Ectodermal cell (in vitro differentiated cells): ENCODE measurements around the gene ZFP14. TPM values are rescaled to one million over a fixed set of nuclear protein-coding genes. Genes with fewer than 3 reads are reported as not detected.

ENCODE experiments used
- H3K27ac ChIP-seq: 2 replicates; pipeline ENCODE4 v1.7.0; 2013; ENCODE audit warnings: mild to moderate bottlenecking, low read depth, low read length; ENCODE audit not compliant: insufficient read depth, poor library complexity, severe bottlenecking
- H3K27me3 ChIP-seq: 2 replicates; pipeline ENCODE4 v1.7.0; 2013; ENCODE audit warnings: mild to moderate bottlenecking, low read length; ENCODE audit not compliant: insufficient read depth, control insufficient read depth, poor library complexity, severe bottlenecking
- H3K36me3 ChIP-seq: one replicate; pipeline ENCODE4 v1.7.0; 2013; ENCODE audit warnings: low read length; ENCODE audit not compliant: control insufficient read depth, insufficient read depth
- H3K4me1 ChIP-seq: one replicate; pipeline ENCODE4 v1.7.0; 2013; ENCODE audit warnings: low read length; ENCODE audit not compliant: control insufficient read depth, insufficient read depth
- H3K4me3 ChIP-seq: 2 replicates; pipeline ENCODE4 v1.7.0; 2013; ENCODE audit warnings: low read depth, low read length, control low read depth; ENCODE audit not compliant: insufficient read depth
- H3K9me3 ChIP-seq: 2 replicates; pipeline ENCODE4 v1.7.0; 2013; ENCODE audit warnings: mild to moderate bottlenecking, low read length, moderate library complexity; ENCODE audit not compliant: control insufficient read depth
- WGBS, 2 experiments: methylation state at CpG; one replicate each; pipeline ENCODE4 v1.1.7; 2013; ENCODE audit warnings: missing lambda C conversion rate in 2 of 2; 5-methylcytosine and 5-hydroxymethylcytosine counted together
- polyA plus RNA-seq, 4 experiments: library from polyadenylated mRNA; stranded (reverse); fragments of 50-300 nt; gene quantifications; one replicate each; pipeline ENCODE4 v1.2.3, GENCODE V29; 2013

ZFP14 gene
- polyA plus RNA-seq (2013, experiment 1 of 4): 12.6 TPM
- polyA plus RNA-seq (2013, experiment 2 of 4): 12.7 TPM
- polyA plus RNA-seq (2013, experiment 3 of 4): 9.6 TPM
- 10.4 TPM for polyA plus RNA-seq (2013, experiment 4 of 4)

DNA sequence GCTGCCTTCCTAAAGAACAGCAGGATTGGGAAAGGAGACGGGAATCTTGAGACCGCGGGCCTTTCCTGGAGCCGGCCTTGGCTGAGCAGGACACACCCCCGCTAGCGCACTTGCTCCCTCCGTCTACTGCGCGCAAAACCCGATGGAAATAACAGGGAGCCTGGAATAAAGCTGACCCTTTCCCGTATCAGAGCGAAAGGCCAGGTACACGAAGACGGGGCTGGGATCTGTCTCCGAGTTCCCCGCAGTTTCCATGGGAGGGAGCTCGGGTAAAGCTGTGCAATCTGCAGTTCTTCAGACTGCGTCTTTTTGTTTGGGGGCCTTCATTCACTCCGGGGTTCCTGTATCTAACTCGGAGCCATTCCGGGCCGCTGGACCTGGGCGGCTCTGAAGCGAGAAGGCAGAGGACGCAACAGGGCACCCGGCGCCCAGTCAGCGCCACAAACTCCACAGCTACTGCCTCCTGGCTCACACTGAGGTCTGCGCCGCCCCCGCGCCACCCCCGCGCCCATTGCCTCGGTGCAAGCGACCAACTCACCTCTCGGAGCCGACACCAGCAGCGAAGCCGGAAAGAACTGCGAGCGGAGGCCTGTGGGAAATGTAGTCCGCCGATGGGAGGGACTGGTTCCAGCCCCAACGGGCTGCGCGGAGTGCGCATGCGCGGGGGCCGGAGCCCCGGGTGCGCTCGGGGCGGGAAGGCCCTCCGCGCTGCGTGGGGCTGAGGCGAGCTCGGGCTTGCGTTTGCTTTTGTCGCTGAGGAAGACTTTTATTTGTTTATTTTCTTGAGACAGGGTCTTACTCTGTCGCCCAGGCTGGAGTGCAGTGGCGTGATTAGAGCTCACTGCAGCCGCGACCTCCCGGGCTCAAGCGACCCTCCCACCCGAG is at the start of gene ZFP14:
Gene ZFP14, minus strand, starts transcription at position 577 of the 885 bp plus-strand sequence. CDS start 11,309 bp downstream, outside the sequence.
- WGBS, 2 experiments: 7 to 9% methylated on average over 69 of the region's 69 CpGs

DNA sequence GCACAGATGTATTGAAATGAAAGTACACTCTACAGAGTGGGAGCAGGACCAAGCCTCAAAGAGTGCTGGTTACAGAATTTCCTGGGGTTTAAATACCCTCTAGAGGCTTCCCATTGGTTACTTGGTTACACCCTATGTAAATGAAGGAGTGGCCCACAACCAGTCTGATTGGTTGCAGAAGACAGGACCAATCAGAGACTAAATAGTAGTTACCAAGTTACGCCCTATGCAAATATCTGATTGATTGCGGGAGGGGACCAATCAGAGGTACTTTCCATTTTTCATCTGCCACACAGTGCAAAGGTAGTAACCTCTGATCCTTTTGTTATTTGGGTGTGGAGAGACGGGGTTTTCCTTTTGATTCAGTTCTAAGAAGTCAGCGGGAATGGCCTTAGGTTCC is 44.9 kb upstream of the ZFP14 start:
- Histone ChIP-seq H3K27ac (no peak overlapping the region), H3K4me3 (no peak overlapping the region), H3K9me3 (no peaks in the 10 kb centered on the region), H3K36me3 (no peaks in the 10 kb centered on the region), H3K27me3 (peaks cover 37% of the 10 kb centered on the region), H3K4me1 (peaks cover 2% of the 10 kb centered on the region)
- 92 to 94% methylated on average over 3 to 4 of the region's 4 CpGs for WGBS, 2 experiments

More for the DNA sequence above, at the start of gene ZFP14:
- H3K9me3 ChIP-seq: no peaks in the 10 kb centered on the region
- peaks cover 9% of the 10 kb centered on the region for H3K4me1 ChIP-seq
- H3K36me3 ChIP-seq: no peaks in the 10 kb centered on the region
- H3K27me3 ChIP-seq: no peaks in the 10 kb centered on the region
- H3K27ac ChIP-seq: peak within 1 kb of the TSS; percentile 65
- H3K4me3 ChIP-seq: peak within 1 kb of the TSS; percentile 69

DNA sequence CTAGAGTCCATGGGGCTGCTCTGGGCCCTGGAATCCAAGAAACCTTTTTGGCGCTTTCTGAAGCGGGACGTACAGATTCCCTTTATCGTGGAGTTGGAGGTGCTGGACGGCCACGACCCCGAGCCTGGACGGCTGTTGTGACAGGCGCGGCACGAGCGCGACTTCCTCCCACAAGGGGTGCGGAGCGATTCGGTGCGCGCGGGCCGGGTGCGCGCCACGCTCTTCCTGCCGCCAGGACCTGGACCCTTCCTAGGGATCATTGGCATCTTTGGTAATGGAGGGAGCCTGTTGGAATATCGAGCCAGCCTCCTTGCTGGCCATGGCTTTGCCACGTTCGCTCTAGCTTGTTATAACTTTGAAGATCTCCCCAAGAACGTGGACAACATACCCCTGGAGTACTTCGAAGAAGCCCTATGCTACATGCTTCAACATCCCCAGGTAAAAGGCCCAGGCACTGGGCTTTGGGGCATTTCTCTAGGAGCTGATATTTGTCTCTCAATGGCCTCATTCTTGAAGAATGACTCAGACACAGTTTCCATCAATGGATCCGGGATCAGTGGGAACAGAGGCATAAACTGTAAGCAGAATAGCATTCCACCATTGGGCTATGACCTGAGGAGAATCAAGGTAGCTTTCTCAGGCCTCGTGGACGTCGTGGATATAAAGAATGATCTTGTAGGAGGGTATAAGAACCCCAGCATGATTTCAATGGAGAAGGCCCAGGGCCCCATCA is 42.9 kb upstream of the ZFP14 start:
- no peaks in the 10 kb centered on the region for H3K9me3 ChIP-seq
- peak overlapping the region; percentile 27 for H3K4me3 ChIP-seq
- peaks cover 39% of the 10 kb centered on the region for H3K27me3 ChIP-seq
- 72 to 75% methylated on average over 33 of the region's 33 CpGs for WGBS, 2 experiments
- H3K36me3 ChIP-seq: no peaks in the 10 kb centered on the region
- H3K27ac ChIP-seq: no peak overlapping the region
- peaks cover 6% of the 10 kb centered on the region for H3K4me1 ChIP-seq

DNA sequence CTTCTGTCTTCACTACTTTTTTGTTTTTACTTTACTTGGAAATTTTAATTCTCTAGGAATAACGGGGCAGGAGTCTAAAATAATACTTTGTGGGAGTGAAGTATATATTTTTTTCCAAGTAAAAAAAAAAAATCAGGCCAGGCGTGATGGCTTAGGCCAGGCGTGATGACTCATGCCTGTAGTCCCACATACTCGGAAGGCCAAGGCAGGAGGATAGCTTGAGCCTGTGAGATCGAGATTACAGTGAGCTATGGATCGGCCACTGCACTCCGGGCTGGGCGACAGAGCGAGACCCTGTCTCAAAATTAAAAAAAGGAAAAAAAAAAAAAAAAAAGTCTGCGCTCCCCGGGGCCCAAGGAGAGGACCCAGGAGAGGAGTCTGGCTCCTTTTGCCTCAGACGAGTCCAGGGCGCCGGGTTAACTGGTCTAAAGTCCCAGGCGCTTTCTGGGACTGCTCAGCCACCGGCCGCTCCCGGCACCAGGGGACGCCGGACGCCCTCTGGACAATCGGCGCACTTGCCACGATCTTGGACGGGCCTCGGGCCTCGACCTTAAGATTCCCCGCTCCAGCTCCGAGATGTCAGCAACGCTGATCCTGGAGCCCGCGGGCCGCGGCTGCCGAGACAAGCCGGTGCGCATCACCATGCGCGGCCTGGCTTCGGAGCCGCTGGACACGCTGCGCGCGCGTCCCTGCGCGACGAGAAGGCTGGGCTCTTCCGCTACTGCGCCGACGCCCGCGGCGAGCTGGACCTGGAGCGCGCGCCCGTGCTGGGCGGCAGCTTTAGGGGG is 42.2 kb upstream of the ZFP14 start:
- H3K27me3 ChIP-seq: peaks cover 39% of the 10 kb centered on the region
- no peak overlapping the region for H3K27ac ChIP-seq
- H3K4me3 ChIP-seq: peak overlapping the region; percentile 27
- no peaks in the 10 kb centered on the region for H3K9me3 ChIP-seq
- 53 to 55% methylated on average over 60 to 61 of the region's 61 CpGs for WGBS, 2 experiments
- no peaks in the 10 kb centered on the region for H3K36me3 ChIP-seq
- H3K4me1 ChIP-seq: peaks cover 6% of the 10 kb centered on the region

DNA sequence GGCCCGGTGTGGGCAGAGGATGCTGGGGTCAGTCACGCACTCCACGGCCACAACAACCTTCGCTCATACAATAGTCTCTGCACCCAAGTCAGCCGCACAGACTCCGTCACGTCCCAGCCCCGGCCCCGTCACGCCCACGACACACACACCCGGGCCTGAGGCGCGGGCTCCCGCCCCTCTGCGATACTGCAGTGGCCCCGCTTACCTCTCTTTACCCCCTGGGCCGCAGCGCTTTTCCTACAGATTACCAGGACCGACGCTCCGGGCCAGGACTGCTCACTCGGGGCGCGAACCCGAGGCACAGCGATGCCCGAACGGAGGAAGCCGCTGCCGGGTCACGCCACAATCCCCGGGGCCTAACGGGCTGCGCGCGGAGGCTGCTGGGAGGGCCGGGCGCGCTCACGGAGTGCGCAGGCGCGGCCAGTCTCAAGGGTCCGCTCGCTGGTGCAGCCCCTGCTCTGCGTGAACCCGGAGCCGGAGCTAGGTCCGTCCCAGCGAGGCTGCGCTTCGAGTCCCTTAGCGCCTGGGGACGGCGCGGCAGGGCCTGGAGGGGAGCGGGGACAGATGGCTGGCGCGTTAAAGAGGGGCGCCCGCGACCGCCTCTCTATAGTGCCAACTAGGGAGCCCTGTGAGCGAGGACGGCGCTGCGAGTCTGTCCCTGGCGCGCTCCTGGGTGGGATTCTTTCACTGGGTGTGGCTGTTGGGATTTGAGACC is 39.4 kb upstream of the ZFP14 start, which contains the start of gene ZFP82:
Gene ZFP82, minus strand, starts transcription at position 358 of the 715 bp plus-strand sequence. CDS start 8,855 bp downstream, outside the sequence.
- 0 to 1% methylated on average over 70 of the region's 70 CpGs for WGBS, 2 experiments
- peak within 1 kb of the TSS; percentile 77 for H3K27ac ChIP-seq
- no peaks in the 10 kb centered on the region for H3K9me3 ChIP-seq
- H3K4me3 ChIP-seq: peak within 1 kb of the TSS; percentile 64
- H3K36me3 ChIP-seq: no peaks in the 10 kb centered on the region
- H3K4me1 ChIP-seq: peaks cover 6% of the 10 kb centered on the region
- H3K27me3 ChIP-seq: peaks cover 39% of the 10 kb centered on the region

DNA sequence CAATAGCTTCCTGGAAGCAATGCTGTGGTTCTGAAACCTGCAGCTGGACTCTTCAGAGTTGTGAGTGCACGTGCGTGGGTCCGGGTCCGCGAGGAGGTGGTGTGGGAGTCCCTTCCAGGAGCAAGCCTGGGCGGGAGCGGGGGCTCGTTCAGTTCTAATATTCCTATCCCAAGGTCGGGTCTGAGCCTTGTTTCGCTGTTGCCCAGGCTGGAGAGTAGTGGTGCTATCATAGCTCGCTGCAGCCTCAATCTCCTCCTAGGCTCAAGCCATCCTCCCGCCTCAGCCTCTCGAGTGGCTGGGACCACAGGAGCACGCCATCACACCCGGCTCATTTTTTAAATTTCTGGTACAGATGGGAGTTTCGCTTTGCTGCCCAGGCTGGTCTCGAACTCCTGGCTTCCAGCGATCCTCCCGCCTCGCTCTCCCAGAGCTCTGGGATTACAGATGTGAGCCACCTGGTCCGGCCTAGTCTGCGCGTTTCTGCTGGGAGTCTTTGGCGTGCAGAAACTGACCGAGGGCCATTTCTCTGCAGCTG is 38.8 kb upstream of the ZFP14 start:
- peak overlapping the region; percentile 77 for H3K27ac ChIP-seq
- peaks cover 6% of the 10 kb centered on the region for H3K4me1 ChIP-seq
- peaks cover 2% of the 10 kb centered on the region for H3K36me3 ChIP-seq
- H3K27me3 ChIP-seq: peaks cover 39% of the 10 kb centered on the region
- WGBS, 2 experiments: 20 to 23% methylated on average over 25 of the region's 25 CpGs
- peak overlapping the region; percentile 64 for H3K4me3 ChIP-seq
- H3K9me3 ChIP-seq: no peaks in the 10 kb centered on the region

DNA sequence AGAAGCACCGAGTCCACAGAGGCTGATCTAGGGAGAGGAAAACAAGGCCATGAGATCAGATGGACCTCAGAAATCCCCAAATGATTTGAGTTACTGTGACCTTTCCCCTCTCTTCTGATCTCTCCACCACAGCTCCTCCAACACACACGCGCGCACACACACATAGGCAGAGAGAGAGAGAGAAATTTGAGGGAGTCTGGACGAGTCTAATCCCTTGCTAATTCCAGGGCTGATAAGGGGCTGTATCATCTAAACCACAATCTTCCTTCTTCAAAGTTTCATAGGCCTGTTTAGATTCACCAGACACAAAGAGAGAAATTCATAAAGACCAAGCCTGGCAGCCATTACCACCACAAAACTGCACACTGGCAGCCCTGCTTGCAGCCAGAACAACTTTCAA is 30.8 kb upstream of the ZFP14 start:
- no peaks in the 10 kb centered on the region for H3K27me3 ChIP-seq
- no peaks in the 10 kb centered on the region for H3K4me1 ChIP-seq
- no peaks in the 10 kb centered on the region for H3K9me3 ChIP-seq
- H3K36me3 ChIP-seq: peaks cover 36% of the 10 kb centered on the region
- no peak overlapping the region for H3K4me3 ChIP-seq
- 93 to 94% methylated on average over 5 of the region's 5 CpGs for WGBS, 2 experiments
- no peak overlapping the region for H3K27ac ChIP-seq

DNA sequence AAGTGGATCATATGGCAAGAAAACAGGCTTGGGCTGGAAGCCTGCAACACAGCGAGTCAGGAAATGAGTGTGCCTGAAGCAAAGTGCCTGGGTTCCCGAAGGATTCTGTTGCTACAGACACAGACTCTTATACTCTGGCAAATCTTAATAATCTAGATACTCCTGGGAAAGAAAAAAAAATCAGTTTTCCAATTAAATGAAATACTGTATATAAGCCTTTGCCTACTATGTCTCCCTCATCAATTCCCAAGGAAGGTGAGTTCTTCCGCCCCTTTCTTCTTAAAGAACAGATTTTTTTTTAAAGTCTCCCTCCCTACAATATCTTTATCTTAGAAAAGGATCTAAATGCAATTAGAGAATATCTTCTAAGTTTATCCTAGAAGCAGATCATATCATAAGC is 29.1 kb upstream of the ZFP14 start:
- peaks cover 50% of the 10 kb centered on the region for H3K36me3 ChIP-seq
- no peaks in the 10 kb centered on the region for H3K27me3 ChIP-seq
- WGBS, 2 experiments: 90 to 95% methylated on average over 3 of the region's 3 CpGs
- no peak overlapping the region for H3K27ac ChIP-seq
- no peaks in the 10 kb centered on the region for H3K4me1 ChIP-seq
- no peak overlapping the region for H3K4me3 ChIP-seq
- no peaks in the 10 kb centered on the region for H3K9me3 ChIP-seq

DNA sequence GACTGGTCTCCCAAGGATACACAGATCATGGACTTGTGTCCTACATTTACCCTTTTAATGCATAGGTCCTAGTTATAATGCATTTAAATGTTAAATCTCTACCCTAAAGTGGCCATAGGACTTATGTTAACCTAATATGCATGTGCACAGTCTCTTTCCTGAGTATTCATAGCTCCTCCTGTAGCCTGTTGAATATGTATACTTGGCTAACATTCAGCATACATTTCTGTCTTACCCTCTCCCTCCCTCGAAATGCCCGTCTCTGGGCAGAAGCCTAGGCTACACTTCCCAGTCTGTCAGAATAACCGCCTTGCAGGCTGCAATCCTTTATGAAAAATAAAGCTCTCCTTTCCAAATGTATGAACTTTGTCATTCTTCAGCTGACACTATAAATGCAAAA is 25.5 kb upstream of the ZFP14 start:
- H3K36me3 ChIP-seq: peaks cover 63% of the 10 kb centered on the region
- H3K9me3 ChIP-seq: no peaks in the 10 kb centered on the region
- H3K27me3 ChIP-seq: no peaks in the 10 kb centered on the region
- whole genome bisulfite sequencing, 2 experiments: 91 to 93% methylated on average over 3 of the region's 3 CpGs
- no peak overlapping the region for H3K4me3 ChIP-seq
- H3K27ac ChIP-seq: no peak overlapping the region
- no peaks in the 10 kb centered on the region for H3K4me1 ChIP-seq
